AML-193 (cell line): ENCODE results near the gene ZBTB32.
"Not testable (repeated sequence)": the region's sequence is repeated elsewhere in the genome, so short reads cannot be mapped to it uniquely, and the experiment has no call there.

ENCODE experiments used
- DNase-seq, 2 experiments: peaks; one replicate each; lab custom pipeline; 2025; lab: John Stamatoyannopoulos, UW

ZBTB32 gene

DNA sequence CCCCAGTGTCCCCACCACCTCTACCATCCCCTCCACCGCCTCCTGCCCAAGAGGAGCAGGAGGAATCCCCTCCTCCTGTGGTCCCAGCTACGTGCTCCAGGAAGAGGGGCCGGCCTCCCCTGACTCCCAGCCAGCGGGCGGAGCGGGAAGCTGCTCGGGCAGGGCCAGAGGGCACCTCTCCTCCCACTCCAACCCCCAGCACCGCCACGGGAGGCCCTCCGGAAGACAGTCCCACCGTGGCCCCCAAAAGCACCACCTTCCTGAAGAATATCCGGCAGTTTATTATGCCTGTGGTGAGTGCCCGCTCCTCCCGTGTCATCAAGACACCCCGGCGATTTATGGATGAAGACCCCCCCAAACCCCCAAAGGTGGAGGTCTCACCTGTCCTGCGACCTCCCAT lies 16.3 kb downstream of the ZBTB32 start:
- DNase-seq, result no peak

GRCh38 chr19:35721374-35721773 lies 17.0 kb downstream of the ZBTB32 start:
- no peak for DNase-seq

DNA sequence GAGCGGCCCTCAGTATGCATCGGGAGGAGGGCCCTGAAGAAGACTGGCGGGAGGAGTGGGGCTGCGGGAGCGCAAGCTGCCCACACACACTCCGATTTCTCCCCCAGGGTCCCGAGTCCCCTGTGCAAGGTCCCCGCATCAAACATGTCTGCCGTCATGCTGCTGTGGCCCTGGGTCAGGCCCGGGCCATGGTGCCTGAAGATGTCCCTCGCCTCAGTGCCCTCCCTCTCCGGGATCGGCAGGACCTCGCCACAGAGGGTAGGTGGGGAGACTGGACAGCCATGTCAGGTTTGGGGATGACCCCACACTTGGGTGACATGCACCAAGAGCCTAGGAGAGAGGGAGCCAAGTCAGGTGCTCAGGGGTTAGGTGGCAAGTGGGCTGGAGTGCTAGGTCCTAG lies 18.1 kb downstream of the ZBTB32 start:
- DNase-seq, result no peak

DNA sequence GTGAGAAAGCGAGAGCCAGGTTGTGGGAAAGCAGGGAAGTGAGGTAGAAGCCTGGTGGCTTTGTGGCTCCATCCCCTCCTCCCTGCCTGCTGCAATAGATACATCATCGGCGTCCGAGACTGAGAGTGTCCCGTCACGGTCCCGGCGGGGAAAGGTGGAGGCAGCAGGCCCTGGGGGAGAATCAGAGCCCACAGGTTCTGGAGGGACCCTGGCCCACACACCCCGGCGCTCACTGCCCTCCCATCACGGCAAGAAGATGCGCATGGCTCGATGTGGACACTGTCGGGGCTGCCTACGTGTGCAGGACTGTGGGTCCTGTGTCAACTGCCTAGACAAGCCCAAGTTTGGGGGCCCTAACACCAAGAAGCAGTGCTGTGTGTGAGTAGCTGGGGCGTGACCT lies 18.5 kb downstream of the ZBTB32 start:
- DNase-seq, result no peak

GRCh38 chr19:35723671-35724070 lies 19.3 kb downstream of the ZBTB32 start:
- no peak for DNase-seq

DNA sequence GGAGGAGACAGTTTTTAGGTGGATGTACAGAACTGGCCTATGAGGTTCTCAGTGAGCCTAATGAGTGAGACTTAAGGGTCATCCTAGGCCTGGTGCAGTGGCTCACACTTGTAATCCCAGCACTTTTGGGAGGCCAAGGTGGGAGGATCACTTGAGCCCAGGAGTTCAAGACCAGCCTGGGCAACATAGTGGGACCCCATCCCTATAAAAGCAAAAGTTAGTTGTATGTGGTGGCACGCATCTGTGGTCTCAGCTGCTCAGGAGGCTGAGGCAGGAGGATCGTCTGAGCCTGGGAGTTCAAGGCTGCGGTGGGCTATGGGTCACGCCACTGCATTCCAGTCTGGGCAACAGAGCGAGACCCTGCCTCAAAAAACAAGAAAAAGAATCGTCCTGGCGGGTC lies 19.8 kb downstream of the ZBTB32 start:
- not testable (repeated sequence) for DNase-seq

- no peak for DNase-seq
Observed at GRCh38 chr19:35724560-35724959, 20.2 kb downstream of the ZBTB32 start.

GRCh38 chr19:35725216-35725861 lies 21.0 kb downstream of the ZBTB32 start:
- DNase-seq, result no peak

GRCh38 chr19:35727053-35727955 lies 22.9 kb downstream of the ZBTB32 start:
- no peak for DNase-seq

DNA sequence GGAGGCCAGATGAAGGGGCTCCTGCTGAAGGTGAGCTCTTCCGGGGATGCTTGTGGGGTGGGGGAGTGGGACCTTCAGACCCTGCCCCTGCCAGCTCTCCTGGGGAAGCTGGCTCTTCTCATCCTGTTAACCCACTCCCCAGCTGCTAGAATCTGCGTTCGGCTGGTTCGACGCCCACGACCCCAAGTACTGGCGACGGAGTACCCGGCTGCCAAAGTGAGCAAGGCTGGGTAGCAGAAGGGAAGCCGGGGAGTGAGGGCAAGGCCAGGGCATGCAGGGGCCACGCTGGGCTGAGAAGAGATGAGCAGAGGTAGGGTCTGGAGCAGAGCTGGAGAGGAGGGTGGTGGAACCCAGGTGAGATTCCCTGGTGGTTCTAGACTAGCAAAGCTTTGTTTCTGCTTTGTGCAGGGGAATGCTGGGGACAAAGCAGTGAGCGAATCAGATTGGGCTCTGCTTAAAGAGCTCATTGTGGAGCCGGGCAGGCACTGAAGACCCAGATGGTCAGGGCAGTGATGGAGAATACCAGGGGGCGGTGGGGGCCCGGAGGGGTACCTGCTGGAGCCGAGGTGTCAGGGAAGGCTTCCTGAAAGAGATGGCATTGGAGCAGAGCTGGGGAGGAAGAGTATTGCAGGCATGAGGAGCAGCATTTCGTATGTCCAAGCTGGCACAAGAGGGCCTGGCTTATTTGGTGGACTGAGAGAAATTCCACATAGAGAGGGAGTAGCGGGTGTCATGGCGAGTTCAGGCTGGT lies 23.8 kb downstream of the ZBTB32 start:
- no peak for DNase-seq

DNA sequence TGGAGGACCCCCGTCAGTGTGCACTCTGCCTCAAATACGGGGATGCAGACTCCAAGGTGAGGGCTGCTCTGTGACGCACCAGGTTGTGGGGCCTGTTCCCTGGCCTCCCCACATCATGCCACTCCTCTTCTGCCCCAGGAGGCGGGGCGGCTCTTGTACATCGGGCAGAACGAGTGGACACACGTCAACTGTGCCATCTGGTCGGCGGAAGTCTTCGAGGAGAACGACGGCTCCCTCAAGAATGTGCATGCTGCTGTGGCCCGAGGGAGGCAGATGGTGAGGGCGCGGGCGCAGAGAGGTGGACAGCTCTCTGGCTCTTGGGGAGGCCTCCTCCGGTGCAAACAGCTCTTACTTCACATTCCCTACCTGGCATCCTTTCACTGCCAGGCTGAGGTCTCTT lies 24.7 kb downstream of the ZBTB32 start:
- DNase-seq, result no peak

DNA sequence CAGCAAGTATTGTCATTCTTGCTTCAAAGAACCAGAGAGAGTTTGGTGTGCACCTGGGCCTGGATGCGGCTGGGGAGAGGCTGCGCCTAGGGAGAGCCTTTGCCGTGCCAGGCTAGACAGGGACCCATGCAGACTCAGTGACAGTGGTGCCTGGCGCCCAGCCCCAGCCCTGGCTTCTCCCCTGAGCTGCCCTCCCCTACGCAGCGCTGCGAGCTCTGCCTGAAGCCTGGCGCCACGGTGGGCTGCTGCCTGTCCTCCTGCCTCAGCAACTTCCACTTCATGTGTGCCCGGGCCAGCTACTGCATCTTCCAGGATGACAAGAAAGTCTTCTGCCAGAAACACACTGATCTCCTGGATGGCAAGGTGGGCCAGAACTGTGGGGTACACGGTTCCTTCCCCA lies 25.4 kb downstream of the ZBTB32 start:
- no peak for DNase-seq

- no peak for DNase-seq
Observed at GRCh38 chr19:35730326-35730725, 26.0 kb downstream of the ZBTB32 start.

DNA sequence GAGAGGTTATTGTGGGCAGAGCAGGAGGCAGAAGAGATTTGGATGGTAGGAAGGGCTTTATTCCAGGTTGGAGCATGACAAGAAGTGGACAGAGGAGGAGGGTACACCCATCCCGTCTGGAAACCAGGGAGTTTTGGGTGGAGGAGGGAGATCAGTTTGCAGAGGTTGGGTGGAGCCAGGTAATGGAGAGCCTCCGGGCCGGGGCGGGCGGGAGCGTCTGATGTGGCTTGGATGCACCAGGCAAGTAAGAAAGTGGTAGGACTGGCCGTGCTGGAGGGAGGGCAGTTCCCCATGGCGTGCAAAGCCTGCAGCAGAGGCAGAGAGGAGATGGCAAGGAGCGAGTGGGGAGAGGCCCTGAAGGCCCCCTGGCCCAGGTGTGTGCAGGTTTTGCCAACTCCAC lies 27.0 kb downstream of the ZBTB32 start:
- DNase-seq, result no peak

GRCh38 chr19:35731779-35732405 lies 27.5 kb downstream of the ZBTB32 start:
- DNase-seq, result no peak

DNA sequence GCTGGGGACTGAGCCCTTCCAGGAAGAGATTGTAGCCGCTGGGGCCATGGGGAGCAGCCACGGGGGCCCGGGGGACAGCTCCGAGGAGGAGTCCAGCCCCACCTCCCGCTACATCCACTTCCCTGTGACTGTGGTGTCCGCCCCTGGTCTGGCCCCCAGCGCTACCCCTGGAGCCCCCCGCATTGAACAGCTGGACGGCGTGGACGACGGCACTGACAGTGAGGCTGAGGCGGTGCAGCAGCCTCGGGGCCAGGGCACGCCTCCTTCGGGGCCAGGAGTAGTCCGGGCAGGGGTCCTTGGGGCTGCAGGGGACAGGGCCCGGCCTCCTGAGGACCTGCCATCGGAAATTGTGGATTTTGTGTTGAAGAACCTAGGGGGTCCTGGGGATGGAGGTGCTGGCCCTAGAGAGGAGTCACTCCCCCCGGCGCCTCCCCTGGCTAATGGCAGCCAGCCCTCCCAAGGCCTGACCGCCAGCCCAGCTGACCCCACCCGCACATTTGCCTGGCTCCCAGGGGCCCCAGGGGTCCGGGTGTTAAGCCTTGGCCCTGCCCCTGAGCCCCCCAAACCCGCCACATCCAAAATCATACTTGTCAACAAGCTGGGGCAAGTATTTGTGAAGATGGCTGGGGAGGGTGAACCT lies 28.3 kb downstream of the ZBTB32 start:
- DNase-seq, result no peak

DNA sequence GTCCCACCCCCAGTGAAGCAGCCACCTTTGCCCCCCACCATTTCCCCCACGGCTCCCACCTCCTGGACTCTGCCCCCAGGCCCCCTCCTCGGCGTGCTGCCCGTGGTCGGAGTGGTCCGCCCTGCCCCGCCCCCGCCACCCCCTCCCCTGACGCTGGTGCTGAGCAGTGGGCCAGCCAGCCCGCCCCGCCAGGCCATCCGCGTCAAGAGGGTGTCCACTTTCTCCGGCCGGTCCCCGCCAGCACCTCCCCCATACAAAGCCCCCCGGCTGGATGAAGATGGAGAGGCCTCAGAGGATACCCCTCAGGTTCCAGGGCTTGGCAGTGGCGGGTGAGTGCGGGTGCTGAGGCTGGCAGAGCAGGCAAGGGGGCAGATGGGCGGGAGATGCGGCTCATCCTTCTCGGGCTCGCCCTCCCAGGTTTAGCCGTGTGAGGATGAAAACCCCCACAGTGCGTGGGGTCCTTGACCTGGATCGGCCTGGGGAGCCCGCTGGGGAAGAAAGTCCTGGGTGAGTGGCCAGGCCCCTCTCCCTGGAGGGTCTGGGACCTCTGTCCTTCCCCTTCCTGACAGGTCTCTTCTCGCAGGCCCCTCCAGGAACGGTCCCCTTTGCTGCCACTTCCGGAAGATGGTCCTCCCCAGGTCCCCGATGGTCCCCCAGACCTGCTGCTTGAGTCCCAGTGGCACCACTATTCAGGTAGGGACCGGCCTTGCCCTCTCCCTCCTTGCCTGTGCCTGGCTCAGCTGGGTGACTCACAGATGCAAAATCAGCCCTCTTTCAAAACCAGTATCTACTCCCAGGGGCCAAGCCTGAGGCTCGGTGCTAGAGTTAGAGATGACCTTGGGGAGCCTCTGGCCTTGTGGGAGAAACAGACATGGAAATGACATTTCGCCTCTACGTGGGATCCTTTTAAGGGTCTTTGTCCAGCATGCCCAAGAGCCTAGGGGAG lies 29.1 kb downstream of the ZBTB32 start:
- no peak for DNase-seq

DNA sequence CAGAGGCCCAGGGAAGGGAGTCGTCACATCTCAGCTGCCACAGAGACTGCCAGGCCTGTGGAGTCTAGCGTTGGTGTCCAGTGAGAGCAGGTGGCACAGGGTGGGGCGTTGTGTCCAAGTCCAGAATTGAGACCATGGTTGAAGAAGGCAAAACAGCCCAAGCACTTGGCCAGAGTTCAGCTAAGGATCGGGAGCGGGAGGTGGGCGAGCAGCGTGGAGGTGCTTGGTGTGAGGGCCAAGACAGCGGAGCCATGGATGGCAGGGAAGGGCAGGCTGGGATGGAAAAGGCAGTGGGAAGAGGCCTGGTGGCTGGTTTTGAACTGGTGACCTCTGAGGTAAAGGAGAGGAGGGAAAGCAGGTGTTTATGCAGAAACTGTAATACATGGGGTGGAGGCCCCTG lies 29.9 kb downstream of the ZBTB32 start:
- DNase-seq, result no peak

DNA sequence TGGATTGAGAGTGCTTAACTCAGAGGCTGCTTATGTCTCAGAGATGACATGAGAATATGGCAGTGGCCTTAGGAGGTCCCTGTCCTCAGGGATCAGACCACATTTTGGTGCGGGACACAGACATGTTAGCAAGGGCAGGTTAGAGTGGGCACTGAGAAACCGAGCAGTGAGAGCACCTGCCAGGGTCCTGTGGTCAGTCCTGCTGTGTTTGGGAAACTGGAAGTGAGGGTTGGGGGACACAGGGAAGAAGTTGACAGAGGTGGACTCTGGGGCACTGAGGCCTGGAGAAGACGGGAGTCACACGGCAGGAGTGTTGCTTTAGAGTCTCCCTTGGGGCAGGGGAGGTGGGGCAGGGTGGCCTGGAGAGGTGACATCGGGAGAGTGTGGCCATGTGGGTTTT lies 30.5 kb downstream of the ZBTB32 start:
- DNase-seq, result no peak
